ENCODE data around the gene CNTNAP2.

- TF ChIP-seq CTCF (IDR thresholded peaks at IDR 0.05), result no peak
- TF ChIP-seq POLR2AphosphoS5 (IDR thresholded peaks at IDR 0.05; ENCODE audit: low read depth, low read length), result no peak
These were observed 2275.0 kb downstream of the CNTNAP2 start for GRCh38 chr7:148391591-148391990.
